ENCODE measurements around the gene RUVBL2.

Gene RUVBL2

DNA sequence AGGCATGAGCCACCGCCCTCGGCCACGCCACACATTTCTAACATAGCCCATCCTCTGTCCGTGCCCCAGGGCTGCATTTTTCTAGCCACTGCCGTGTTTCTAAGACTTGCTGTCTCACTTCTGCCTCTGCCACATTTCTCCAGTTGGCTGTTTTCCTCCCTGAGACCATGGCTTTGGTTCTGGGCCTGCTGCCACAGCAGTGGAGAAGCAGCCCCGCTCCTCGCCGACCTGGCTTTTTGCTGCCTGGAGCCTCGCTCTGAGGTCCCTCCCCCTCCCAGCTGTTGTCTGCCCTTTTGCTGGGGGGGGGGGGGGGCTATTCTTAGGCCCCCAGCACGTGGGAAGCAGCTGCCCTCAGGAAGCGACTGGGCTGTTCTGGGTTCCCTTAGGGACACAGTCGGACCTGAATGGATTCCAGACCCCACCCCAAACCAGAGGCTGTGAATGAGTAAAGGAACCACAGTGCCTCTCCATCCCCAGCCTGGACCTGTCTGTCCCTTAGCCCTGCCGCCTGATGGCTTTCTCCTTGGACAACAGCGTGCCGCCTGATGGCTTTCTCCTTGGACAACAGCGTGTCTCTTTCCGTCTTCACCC is 3.9 kb upstream of the RUVBL2 start:
- DNase-seq = no peak

DNA sequence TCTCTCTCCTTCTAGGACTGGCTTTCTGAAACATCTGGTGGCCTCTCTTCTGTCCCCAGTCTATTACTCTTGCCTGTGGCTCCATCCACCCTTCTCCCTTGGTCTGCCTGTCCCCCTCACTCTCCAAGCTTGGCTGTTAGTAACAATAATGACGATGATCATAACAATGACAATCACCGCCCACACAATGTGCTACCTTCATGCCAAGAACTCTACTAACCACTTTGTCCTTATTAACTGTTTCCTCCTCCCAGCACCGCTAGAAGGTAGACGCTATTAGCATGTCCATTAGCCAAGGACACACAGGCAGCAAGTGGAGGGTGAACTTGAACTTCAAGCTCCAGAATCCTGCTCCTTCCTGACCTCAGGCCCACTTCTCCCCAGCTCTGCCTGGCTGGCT is 3.3 kb upstream of the RUVBL2 start:
- no peak for DNase-seq

DNA sequence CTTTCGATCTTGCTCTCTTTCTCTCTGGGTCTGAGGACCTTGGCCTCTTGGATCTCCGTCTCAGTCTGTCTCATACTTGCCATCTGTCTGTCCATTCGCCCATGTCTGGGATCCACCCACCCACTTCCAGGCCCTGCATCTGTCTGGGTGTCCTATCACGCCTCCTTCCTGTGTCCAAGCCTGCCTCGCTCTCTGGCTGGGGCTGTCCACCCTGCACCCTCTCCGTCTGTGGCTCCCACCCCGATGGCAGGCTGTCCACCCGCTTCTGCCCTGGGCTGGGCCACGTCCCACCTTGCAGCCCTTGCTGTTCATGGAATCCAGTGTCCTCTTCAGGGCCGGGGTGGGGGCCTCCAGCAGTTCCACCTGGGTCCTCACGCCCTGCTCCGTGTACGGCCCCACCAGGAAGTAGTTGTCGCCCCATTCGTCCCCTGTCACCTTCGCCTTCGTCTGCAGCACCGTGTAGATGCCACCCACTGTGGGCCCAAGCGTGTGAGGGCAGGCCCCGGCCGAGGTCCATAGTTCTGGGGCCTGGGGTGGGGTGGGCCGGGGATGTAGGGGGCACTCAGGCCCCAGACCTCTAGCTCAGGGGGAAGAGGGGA is 2.6 kb upstream of the RUVBL2 start:
- no peak for DNase-seq

DNA sequence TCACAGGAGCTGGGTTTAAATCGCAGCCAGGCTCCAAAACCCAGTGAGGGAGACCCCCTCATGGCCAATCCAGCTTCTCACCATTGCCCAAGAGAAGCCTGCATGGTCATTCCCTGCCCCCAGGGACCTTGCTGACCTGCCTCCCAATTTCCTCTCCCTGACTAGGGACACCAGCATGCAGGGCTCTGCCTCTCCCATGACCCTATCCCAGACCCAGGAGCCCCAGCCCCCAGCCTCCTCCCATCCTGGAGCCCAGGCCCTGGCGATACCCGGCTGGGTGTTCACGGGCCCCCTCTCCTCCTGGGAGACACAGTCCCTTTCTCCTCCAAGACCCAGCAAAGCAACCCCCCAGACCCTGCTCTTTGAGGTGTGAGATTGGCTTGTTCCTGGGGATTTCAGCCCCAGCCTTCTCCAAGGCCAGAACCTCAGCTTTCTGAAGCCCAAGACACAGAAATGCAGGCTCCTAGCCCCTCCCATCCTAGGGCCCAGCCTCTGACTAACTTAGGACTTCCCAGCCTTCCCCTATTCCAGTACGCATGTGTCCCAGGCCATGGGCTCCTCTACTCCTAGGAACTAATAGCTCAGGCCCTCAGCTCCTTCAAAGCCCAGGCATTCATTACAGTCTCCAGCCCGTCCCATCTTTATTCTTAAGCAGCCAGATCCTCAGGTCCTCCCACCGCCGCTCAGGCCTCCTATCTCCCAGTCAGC is 1.7 kb upstream of the RUVBL2 start:
- no peak for DNase-seq

DNA sequence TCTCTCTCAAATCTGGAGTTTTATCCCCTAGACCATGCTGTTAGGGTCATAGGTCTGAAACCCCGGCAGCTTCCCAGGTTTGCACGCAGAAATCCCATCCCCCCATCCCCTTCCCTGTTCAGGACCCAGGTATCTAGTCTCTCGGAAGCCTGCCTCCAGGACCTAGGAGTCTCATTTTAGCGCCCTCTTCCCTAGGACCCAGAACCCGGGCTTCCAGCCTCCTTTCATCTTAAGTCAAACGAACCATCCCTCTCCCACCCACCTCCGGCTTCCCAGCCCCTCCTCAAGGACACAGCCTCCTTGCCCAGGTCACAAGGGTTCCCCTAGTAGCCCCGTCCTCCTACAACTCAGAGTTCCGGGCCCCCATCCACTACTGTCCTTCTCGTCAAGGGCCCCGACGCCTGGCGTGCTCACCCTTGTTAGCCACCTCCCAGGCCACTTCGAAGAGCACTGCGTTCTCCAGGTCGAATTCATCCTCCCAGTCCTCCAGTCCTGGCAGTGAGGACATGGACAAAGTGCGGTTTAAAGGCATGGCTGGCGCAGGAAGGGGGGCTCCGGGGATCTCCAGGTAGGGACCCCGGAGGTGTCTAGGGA is 1.0 kb upstream of the RUVBL2 start:
- DNase-seq = no peak

DNA sequence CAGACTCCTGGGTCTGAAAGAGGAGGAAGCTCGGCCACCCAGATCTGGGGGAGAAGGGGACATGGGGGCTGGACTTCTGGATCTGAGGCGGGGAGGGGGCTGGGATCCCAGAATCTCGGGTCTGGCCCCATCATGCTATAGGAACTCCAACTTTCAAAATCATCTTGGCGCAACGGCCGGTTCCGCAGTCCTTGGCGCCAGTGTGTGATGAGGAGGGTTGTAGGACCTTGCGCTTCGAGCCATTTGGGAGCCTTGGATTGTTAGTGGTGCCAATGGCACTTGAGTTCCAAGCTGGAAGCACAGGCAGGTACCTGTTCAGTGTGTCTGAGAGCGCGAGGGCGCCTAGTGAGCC is 324 bp downstream of the RUVBL2 start:
- DNase-seq = no peak

DNA sequence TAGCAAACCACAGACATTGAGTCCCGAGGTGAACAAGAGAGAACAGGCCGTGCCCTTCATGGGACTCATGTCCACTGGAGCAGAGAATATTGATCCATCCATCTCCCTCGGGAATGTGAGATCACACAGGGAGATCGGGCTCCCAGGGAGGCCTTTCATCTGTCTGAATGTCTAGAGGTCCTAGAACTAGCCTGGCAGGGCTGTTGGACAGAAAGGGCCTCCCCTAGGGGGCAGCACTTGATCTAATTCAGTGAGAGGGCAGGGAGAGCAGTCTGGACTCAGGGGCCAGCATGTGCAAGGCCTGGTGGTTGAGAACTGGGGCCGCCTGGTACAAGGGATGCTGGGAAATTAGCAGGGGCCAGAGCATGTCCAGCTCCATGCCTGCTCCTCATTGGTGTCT is 4.3 kb downstream of the RUVBL2 start:
- DNase-seq = no peak

DNA sequence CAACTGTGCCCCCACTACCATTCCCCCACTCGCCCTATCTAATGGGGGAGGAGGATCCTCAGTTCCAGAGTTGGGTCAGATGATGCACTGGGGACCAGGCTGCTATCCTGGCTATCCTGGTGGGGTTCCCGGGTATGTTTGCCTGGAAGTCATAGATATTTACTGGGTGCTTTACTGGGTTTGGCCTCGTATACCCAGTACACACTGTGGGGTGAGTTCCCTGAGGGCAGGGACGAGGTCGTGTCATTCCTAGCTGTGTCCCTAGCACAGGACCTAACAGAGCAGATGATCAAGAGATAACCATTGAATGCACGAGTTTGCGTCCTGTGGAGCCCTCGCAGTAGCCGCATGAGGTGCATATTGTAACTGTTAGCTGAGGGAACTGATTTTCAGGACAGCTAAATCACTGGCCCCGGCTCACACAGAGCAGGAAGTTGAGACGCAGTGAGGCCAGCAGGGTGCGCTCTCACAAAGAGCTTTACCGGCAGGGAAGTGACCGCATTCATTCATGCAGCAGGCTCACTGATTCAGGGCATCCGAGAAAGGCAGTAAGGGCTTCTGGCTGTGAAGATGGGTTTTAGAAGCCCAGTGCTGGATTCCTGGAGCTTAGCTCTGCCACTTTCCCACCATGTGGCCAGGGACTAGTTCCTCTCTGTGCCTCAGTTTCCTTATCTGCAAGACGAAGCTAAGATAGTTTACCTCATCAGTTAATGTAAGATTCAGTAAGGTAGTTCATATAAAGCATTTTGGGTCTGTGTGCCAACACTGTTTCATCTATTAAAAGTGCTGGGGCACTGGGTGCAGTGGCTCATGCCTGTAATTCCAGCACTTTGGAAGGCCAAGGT is 6.0 kb downstream of the RUVBL2 start:
- no peak for DNase-seq

DNA sequence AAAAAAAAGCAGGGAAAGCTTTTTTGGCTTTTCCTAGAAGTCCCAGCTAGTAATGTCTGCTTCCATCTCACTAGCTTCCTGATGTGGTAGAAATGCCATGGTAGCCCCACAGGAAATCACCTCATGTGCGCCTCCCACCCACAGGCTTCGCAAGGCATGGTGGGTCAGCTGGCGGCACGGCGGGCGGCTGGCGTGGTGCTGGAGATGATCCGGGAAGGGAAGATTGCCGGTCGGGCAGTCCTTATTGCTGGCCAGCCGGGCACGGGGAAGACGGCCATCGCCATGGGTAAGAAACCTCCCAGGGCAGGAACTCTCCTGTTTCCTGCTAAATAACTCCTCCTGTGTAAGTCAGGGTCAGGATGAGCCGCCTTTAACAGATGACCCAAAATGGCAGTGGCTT is 10.4 kb downstream of the RUVBL2 start:
- no peak for DNase-seq

DNA sequence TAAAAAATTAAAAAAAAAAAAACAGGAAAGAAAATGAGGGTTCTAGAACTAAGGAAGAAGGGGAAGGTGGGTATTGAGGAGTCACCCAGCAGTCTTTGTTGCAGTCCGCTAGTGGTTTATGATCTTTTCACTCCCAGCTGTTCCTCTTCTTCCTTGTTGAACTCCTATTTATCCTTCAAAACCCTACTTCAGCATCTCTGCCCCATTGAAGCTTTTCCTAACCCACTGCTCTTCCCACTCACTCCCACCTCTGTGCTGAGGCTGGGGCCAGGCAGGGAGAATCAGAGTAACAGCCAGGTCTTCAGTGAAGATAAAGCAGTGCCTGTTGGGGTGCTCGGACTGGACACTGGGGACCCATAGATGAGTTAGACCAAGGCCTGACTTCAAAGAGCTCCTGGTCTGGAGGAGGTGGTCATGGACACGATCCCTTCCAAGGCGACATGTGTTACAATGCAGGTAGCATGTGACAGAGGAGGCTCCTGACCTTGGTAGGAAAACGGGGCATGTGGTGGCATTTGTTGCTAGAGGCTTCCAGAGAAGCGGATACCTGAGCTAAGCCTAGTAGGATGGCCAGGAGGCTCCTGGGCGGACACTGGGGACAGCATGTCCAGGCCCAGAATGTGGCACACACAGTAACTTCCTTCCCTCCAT is 11.4 kb downstream of the RUVBL2 start:
- DNase-seq = no peak

DNA sequence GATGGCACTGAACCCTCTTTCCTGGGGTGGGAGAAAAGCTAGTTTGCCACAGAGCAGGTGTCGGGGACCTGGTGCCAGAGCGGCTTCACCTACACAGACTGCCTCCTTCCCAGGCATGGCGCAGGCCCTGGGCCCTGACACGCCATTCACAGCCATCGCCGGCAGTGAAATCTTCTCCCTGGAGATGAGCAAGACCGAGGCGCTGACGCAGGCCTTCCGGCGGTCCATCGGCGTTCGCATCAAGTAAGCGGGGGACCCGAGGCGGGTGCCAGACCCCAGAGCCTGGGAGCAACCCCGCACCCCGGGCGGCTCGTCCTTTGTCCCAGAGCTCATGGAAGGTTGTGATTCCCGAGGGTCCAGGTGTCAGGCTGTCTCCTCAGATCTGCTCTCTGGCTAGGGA is 13.2 kb downstream of the RUVBL2 start:
- no peak for DNase-seq

DNA sequence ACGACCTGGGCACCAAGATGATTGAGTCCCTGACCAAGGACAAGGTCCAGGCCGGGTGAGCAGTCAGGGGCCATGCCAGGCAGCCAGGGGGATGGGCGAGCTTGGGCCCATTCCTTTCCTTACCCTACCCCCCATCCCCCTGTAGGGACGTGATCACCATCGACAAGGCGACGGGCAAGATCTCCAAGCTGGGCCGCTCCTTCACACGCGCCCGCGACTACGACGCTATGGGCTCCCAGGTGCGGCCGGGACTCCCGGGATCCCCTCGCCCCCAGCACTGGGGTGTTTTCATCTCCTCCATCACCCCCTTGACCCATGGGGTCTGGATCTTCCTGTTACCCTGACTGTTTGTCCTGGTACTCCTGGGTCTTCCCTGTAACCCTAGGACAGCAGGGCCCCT is 16.1 kb downstream of the RUVBL2 start:
- no peak for DNase-seq

DNA sequence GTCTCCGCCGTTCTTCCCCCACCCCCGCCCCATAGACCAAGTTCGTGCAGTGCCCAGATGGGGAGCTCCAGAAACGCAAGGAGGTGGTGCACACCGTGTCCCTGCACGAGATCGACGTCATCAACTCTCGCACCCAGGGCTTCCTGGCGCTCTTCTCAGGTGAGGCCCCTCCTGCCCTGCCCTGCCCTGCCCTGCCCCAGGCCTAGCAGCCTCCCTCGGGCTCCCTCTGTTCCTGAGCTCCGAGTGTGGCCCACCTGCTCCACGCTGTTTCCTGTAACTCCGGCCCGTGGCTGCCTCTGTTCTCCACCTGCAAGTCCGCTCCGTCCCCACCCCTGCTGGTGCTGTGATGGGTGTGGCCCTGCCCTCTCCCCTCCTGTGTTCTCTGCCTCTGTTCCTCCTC is 16.8 kb downstream of the RUVBL2 start:
- no peak for DNase-seq

DNA sequence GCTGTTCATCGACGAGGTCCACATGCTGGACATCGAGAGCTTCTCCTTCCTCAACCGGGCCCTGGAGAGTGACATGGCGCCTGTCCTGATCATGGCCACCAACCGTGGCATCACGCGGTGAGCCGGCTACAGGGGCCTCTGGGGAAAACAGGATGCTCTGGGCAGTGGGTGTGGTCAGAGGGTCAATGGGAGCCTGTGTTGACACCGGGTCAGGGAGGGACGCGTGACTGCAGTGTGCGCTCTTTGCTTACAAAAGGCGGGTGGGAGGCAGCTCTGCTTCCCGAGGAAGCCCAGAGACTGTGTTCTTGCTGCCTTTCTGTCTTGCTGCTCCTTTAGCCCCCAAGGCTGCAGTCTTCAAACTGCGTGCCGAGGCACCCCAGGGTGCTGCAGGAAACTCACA is 17.5 kb downstream of the RUVBL2 start:
- no peak for DNase-seq

DNA sequence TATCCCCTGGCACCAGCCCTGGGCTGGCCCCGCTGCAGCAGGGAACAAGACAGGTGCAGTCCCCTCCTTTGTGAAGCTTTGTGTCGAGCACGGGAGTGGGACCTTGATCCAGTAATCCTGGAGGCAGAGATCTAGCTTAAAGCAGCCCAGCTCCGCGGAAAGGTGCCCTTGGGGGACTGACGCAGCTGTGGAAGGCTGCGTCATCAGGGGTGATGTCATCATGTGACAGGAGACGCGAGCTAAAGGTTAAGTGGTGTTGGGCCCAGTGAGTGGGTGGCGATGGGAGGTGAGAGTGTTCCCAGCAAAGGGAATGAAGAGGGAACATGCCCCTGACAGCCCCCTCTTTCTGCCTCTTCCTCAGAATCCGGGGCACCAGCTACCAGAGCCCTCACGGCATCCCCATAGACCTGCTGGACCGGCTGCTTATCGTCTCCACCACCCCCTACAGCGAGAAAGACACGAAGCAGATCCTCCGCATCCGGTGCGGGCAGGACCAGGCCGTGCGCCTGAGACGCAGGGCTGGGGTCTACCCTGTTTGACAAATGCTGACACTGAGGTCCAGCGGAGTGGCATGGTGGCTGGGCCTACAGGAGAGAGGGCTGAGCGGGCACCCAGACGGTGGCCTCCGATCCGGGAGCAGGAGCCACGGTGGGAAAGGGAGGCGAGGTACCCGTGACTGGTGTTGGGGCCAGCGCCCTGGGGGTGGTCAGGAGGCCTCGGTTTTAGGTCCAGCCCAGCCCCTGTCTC is 20.6 kb downstream of the RUVBL2 start:
- no peak for DNase-seq

DNA sequence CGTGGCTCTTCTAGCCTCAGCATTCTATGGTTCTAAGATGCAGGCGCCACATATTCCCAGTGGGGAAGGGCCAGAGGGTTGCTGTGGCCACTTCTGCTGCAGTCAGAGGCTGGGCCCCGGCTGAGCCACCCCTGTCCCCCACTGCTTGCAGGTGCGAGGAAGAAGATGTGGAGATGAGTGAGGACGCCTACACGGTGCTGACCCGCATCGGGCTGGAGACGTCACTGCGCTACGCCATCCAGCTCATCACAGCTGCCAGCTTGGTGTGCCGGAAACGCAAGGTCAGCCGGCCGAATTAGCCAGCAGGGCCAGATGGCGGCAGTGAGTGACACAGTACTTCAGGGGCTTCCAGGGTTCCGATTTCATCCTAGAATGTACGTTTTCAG is 21.2 kb downstream of the RUVBL2 start:
- no peak for DNase-seq

DNA sequence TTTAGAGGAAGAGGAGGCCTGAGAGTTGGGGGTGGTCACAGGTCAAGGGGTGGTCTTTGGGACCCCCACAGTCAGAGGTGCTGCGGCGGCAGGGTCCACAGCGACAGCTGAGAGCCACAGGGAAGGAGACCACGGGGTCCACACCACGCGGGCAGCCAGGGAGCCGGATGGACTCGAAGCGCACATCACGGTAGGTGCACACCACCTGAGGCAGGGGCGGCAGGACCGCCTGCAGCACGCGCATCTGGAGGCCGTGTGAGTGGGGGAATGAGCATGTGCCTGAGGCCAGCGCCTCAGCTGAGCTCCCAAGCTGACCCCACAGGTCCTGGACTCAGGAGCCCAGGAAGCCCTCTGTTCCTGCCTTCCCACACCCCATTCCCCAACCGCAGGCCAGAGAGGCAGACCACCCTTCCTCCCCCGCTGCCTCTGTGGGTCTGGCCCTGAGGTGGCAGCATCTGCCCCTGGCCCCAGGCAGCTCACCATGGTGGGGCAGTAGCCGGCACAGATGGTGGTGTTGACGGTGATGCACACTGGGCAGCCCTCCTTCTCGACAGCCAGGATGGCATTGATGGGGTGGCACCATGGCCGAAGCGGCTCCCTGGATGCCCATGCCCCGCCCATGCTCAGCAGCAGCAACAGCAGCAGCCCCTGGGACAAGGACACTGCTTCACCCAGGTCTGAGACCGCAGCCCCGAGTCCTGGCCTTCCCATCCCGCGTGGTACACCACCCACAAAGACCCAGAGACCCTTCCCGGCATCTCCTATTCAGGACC is 22.6 kb downstream of the RUVBL2 start:
- no peak for DNase-seq

DNA sequence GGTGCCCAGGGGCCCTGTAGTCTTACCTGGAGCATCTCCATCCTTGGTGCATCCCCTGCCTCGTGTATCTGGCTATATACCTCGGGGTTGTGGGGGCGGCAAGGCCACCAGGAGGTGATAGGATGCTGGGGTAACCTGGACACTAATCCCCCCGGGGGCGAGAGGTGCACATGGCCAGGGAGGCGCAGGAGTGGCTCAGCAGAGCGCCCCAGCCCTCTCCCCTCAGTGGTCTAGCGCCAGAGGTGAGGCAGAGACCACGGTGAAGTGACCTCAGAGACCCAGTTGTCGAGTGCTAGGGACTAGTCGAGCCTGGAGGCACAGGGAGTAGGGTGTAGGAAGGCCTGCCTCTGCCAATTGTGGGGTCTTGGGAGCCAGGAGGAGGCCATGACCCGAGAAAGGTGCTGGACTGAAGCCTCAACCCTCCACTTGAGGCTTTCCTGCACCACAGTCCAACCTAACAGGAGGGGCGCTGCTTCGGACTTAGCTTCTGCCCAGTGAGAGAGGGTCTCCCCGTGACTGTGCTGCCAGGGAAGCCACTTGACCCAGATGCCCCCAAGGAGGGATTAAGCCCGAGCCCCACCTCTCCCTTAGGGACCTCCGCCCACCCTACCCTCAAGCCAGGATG is 23.5 kb downstream of the RUVBL2 start, which contains the start of gene LHB:
TSS of gene LHB (minus strand) at position 51 of the 625 bp plus-strand sequence. CDS start at position 41, 10 bp downstream.
- no peak for DNase-seq

DNA sequence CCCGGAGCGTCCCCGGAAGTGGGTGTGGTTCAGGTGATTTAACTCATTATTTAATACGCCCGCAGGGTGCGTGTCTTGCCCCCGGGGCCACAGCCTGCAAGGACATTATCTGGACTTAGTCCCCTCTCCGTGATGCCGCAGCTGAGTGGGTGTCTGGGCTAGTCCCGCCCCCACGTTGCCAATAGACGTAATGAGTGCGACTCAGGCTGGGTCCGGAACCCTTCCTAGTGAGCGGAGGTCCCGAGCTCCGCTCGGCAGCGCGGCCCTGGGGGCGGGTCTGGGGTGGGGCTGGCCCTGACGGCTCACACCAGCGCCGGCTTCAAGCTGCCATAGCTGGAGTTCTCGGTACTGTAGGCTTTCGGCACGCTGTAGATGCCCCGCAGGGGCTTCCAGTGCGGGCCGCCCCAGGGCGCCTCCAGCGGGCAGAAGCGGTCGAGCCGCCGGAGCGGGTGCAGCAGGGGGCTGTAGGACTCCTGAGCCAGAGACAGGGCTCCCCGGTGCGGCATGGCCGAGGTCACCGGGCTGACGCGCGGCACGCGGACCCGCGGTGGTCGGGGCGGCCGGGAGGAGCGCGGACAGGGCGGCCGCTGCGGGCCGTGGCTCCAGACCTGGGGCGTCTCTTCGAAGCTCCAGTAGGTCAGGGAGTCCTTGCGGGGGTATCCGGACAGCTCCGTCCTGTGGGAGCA is 24.1 kb downstream of the RUVBL2 start:
- DNase-seq = peak; percentile 35
